Neural cell (in vitro differentiated cells): Measurements from ENCODE around the gene SETBP1. TPM values are rescaled to one million over a fixed set of nuclear protein-coding genes. Genes with fewer than 3 reads are reported as not detected.

Experiments used
- H2AFZ ChIP-seq: fragments of 200-600, 300-800 bp; sonication (generic), shearing (Covaris generic); 2 replicates; pipeline ENCODE4 v1.6.0; 2014; ENCODE audit warnings: low read depth, mild to moderate bottlenecking, antibody characterized with exemption, low read length, moderate library complexity
- H3F3A ChIP-seq: fragments of 200-600 bp; shearing (Covaris generic); 2 replicates; pipeline ENCODE4 v1.6.1; 2016; ENCODE audit warnings: mild to moderate bottlenecking, moderate library complexity, mixed read lengths, antibody characterized with exemption, low read length; ENCODE audit not compliant: insufficient read depth, poor library complexity, severe bottlenecking
- H3K27ac ChIP-seq: fragments of 200-600, 300-800 bp; sonication (generic), shearing (Covaris generic); 2 replicates; pipeline ENCODE4 v1.5.1; 2014; ENCODE audit warnings: mild to moderate bottlenecking, low read length, moderate library complexity
- H3K27me3 ChIP-seq: fragments of 300-800, 200-600 bp; sonication (generic), shearing (Covaris generic); 2 replicates; pipeline ENCODE4 v1.6.0; 2014; ENCODE audit warnings: mild to moderate bottlenecking, low read depth, low read length, moderate library complexity; ENCODE audit not compliant: insufficient read depth
- H3K36me3 ChIP-seq: fragments of 300-800, 200-600 bp; sonication (generic), shearing (Covaris generic); 2 replicates; pipeline ENCODE4 v1.5.1; 2014; ENCODE audit warnings: mild to moderate bottlenecking, antibody characterized with exemption, low read length, moderate library complexity; ENCODE audit not compliant: insufficient read depth
- H3K4me2 ChIP-seq: fragments of 300-800, 200-600 bp; sonication (generic), shearing (Covaris generic); 2 replicates; pipeline ENCODE4 v1.6.0; 2014; ENCODE audit warnings: mild to moderate bottlenecking, low read length
- H3K4me3 ChIP-seq: fragments of 300-800, 200-600 bp; sonication (generic), shearing (Covaris generic); 2 replicates; pipeline ENCODE4 v1.5.1; 2014; ENCODE audit warnings: mild to moderate bottlenecking, low read length, moderate library complexity
- H3K79me2 ChIP-seq: fragments of 200-600 bp; shearing (Covaris generic); replicated peaks from 2 replicates; pipeline ENCODE4 v1.6.0; 2014; ENCODE audit warnings: mild to moderate bottlenecking, low read length, moderate library complexity; ENCODE audit not compliant: insufficient read depth
- H3K9ac ChIP-seq: fragments of 300-800, 200-600 bp; sonication (generic), shearing (Covaris generic); 2 replicates; pipeline ENCODE4 v1.6.1; 2016; ENCODE audit warnings: mild to moderate bottlenecking, low read length, mixed read lengths
- H3K9me2 ChIP-seq: fragments of 200-600 bp; shearing (Covaris generic); 2 replicates; pipeline ENCODE4 v1.6.1; 2016; ENCODE audit warnings: mild to moderate bottlenecking, low read length, mixed read lengths; ENCODE audit not compliant: insufficient read depth
- H3K9me3 ChIP-seq: fragments of 200-600, 300-800 bp; sonication (generic), shearing (Covaris generic); 2 replicates; pipeline ENCODE4 v1.6.1; 2016; ENCODE audit warnings: mild to moderate bottlenecking, mixed run types, low read length, moderate library complexity, mixed read lengths
- H4K20me1 ChIP-seq: fragments of 200-600 bp; shearing (Covaris generic); 2 replicates; pipeline ENCODE4 v1.6.1; 2016; ENCODE audit warnings: mild to moderate bottlenecking, mixed run types; ENCODE audit not compliant: insufficient read depth
- EP300 ChIP-seq: fragments of 450-650 bp; conservative IDR thresholded peaks from 2 replicates; pipeline ENCODE4 v1.6.1; 2014; ENCODE audit warnings: antibody characterized with exemption, mild to moderate bottlenecking, moderate library complexity; ENCODE audit not compliant: poor library complexity, severe bottlenecking
- EZH2 ChIP-seq: fragments of 200-600, 300-800 bp; shearing (Covaris generic), sonication (generic); IDR thresholded peaks from 2 replicates; pipeline ENCODE4 v1.6.1; 2014; ENCODE audit warnings: antibody characterized with exemption, low read length, borderline replicate concordance, mild to moderate bottlenecking; ENCODE audit not compliant: insufficient read depth, poor library complexity, severe bottlenecking
- MXI1 ChIP-seq: fragments of 450-650 bp; conservative IDR thresholded peaks from 2 replicates; pipeline ENCODE4 v1.6.1; 2014; ENCODE audit warnings: antibody characterized with exemption, mild to moderate bottlenecking; ENCODE audit not compliant: poor library complexity, severe bottlenecking
- POLR2AphosphoS5 ChIP-seq: IDR thresholded peaks from 2 replicates; pipeline ENCODE4 v1.6.1; 2012
- RAD21 ChIP-seq: fragments of 450-650 bp; conservative IDR thresholded peaks from 2 replicates; pipeline ENCODE4 v1.6.1; 2014; ENCODE audit warnings: antibody characterized with exemption, mild to moderate bottlenecking, moderate library complexity
- SMC3 ChIP-seq: fragments of 450-650 bp; conservative IDR thresholded peaks from 2 replicates; pipeline ENCODE4 v1.6.1; 2014; ENCODE audit warnings: antibody characterized with exemption, mild to moderate bottlenecking, moderate library complexity; ENCODE audit not compliant: poor library complexity
- TAF1 ChIP-seq: IDR thresholded peaks from 2 replicates; pipeline ENCODE4 v1.6.1; 2012; ENCODE audit warnings: low read depth
- polyA plus RNA-seq: library from polyadenylated mRNA; depleted of rRNA; stranded (reverse); fragments of >200 nt; gene quantifications from 2 replicates; pipeline ENCODE4 v1.2.3, GENCODE V29; 2014
- TF ChIP-seq, protein P1 (sequence below): IDR thresholded peaks from 2 replicates; pipeline ENCODE4 v1.6.1; 2012; ENCODE audit warnings: borderline replicate concordance
- TF ChIP-seq, protein P2 (sequence below): fragments of 450-650 bp; IDR thresholded peaks from 2 replicates; pipeline ENCODE4 v1.5.1; 2014; ENCODE audit warnings: antibody characterized with exemption, mild to moderate bottlenecking, moderate library complexity; ENCODE audit not compliant: poor library complexity, severe bottlenecking

SETBP1 gene
- polyA plus RNA-seq, 1 donor from 2014 or later, result 13.7 TPM

DNA sequence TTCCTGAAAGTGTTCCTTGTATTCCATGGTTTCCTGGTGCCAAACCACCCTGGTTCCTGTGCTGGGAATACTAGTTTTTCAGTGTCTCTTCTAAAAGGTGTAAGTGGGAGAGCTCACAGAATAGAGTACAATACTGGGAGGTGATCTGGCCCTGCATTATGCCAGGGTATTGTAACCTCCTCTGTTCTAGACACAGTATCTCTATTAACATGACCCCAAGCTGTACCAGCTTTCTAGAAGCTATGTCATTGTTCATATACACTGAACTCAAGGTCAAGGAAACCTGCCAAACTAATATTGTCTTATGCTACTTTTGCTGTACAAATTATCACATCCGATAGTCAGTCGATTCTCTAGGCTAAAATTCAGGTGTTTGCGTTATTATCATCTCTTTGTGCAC is 32.7 kb downstream of the SETBP1 start:
- no peak overlapping the region for H2AFZ ChIP-seq
- no peaks in the 10 kb centered on the region for H3K36me3 ChIP-seq
- no peaks in the 10 kb centered on the region for H3K9me2 ChIP-seq
- TF ChIP-seq RAD21 (no peak), MXI1 (no peak), POLR2AphosphoS5 (no peak), SMC3 (no peak), TAF1 (no peak), EP300 (no peak), EZH2 (no peak)
- TF ChIP-seq, protein P1, sequence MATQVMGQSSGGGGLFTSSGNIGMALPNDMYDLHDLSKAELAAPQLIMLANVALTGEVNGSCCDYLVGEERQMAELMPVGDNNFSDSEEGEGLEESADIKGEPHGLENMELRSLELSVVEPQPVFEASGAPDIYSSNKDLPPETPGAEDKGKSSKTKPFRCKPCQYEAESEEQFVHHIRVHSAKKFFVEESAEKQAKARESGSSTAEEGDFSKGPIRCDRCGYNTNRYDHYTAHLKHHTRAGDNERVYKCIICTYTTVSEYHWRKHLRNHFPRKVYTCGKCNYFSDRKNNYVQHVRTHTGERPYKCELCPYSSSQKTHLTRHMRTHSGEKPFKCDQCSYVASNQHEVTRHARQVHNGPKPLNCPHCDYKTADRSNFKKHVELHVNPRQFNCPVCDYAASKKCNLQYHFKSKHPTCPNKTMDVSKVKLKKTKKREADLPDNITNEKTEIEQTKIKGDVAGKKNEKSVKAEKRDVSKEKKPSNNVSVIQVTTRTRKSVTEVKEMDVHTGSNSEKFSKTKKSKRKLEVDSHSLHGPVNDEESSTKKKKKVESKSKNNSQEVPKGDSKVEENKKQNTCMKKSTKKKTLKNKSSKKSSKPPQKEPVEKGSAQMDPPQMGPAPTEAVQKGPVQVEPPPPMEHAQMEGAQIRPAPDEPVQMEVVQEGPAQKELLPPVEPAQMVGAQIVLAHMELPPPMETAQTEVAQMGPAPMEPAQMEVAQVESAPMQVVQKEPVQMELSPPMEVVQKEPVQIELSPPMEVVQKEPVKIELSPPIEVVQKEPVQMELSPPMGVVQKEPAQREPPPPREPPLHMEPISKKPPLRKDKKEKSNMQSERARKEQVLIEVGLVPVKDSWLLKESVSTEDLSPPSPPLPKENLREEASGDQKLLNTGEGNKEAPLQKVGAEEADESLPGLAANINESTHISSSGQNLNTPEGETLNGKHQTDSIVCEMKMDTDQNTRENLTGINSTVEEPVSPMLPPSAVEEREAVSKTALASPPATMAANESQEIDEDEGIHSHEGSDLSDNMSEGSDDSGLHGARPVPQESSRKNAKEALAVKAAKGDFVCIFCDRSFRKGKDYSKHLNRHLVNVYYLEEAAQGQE, result no peak
- TF ChIP-seq, protein P2, sequence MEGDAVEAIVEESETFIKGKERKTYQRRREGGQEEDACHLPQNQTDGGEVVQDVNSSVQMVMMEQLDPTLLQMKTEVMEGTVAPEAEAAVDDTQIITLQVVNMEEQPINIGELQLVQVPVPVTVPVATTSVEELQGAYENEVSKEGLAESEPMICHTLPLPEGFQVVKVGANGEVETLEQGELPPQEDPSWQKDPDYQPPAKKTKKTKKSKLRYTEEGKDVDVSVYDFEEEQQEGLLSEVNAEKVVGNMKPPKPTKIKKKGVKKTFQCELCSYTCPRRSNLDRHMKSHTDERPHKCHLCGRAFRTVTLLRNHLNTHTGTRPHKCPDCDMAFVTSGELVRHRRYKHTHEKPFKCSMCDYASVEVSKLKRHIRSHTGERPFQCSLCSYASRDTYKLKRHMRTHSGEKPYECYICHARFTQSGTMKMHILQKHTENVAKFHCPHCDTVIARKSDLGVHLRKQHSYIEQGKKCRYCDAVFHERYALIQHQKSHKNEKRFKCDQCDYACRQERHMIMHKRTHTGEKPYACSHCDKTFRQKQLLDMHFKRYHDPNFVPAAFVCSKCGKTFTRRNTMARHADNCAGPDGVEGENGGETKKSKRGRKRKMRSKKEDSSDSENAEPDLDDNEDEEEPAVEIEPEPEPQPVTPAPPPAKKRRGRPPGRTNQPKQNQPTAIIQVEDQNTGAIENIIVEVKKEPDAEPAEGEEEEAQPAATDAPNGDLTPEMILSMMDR, result no peak
- H3K4me3 ChIP-seq, result no peak overlapping the region
- H4K20me1 ChIP-seq, result peaks cover 3% of the 10 kb centered on the region
- no peak overlapping the region for H3K9ac ChIP-seq
- H3F3A ChIP-seq, result no peaks in the 10 kb centered on the region
- H3K9me3 ChIP-seq, result no peaks in the 10 kb centered on the region
- H3K27me3 ChIP-seq, result no peaks in the 10 kb centered on the region
- H3K4me2 ChIP-seq, result no peak overlapping the region
- no peak overlapping the region for H3K27ac ChIP-seq
- peaks cover 63% of the 10 kb centered on the region for H3K79me2 ChIP-seq

DNA sequence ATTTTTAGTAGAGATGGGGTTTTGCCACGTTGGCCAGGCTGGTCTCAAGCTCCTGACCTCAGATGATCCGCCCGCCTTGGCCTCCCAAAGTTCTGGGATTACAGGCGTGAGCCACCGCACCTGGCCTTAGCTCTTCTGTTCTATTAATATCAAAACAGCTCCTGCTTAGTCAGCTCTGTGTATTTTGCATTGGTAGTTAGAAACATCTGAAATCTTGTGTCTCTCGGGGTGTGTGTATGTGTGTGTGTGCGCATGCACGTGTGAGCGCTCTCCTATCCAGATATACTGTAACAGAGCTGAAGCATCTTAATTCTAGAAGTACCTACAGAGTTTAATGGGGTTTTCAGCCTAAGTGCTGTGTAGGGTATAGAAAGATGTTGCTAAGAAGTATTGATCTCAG is 33.7 kb downstream of the SETBP1 start:
- no peak overlapping the region for H2AFZ ChIP-seq
- H3K4me2 ChIP-seq, result no peak overlapping the region
- no peaks in the 10 kb centered on the region for H3K36me3 ChIP-seq
- no peak overlapping the region for H3K9ac ChIP-seq
- H3K4me3 ChIP-seq, result no peak overlapping the region
- H3F3A ChIP-seq, result no peaks in the 10 kb centered on the region
- peaks cover 3% of the 10 kb centered on the region for H4K20me1 ChIP-seq
- H3K9me3 ChIP-seq, result no peaks in the 10 kb centered on the region
- no peaks in the 10 kb centered on the region for H3K9me2 ChIP-seq
- H3K27ac ChIP-seq, result no peak overlapping the region
- peaks cover 64% of the 10 kb centered on the region for H3K79me2 ChIP-seq
- TF ChIP-seq TAF1 (no peak), SMC3 (no peak), MXI1 (no peak), RAD21 (no peak), POLR2AphosphoS5 (no peak), EZH2 (no peak), EP300 (no peak)
- TF ChIP-seq, protein P2, result no peak
- TF ChIP-seq, protein P1, result no peak
- H3K27me3 ChIP-seq, result no peaks in the 10 kb centered on the region
